H1 (cell line): ENCODE measurements around the gene SLIT3. TPM values are rescaled to one million over a fixed set of nuclear protein-coding genes. Genes with fewer than 3 reads are reported as not detected.

Experiments used
- CTCF ChIA-PET: fragments of 300-600 bp; sonication (Branson Sonifier 250); formaldehyde crosslinking; loops from one replicate; lab custom pipeline; 2021; ENCODE audit not compliant: partially characterized antibody; lab: Charles Lee
- POLR2A ChIA-PET: fragments of 300-600 bp; sonication (Branson Sonifier 250); formaldehyde crosslinking; loops from one replicate; lab custom pipeline; 2021; ENCODE audit warnings: inconsistent platforms; ENCODE audit not compliant: partially characterized antibody; lab: Charles Lee
- DNase-seq, 2 experiments: peaks; one replicate each; pipeline versions ENCODE4 v3.0.0 to v3.0.0-alpha.2; 2010 to 2022; ENCODE audit warnings: low spot score in 2 of 2, low read depth in 1 of 2, mixed read lengths in 1 of 2
- FAIRE-seq: peaks from 2 replicates; lab custom pipeline; 2011; peaks lifted over from hg19 to GRCh38; lab: Jason Lieb, UNC
- H2AFZ ChIP-seq: 2 replicates; pipeline ENCODE4 v1.8.1; 2012; ENCODE audit warnings: low read length, inconsistent platforms
- H2AK5ac ChIP-seq: 2 replicates; pipeline ENCODE4 v1.6.1; 2013; ENCODE audit warnings: low read depth, low read length
- H2BK120ac ChIP-seq: replicated peaks from 2 replicates; pipeline ENCODE3; 2013; ENCODE audit warnings: low read depth, low read length, inconsistent platforms
- H2BK12ac ChIP-seq: 2 replicates; pipeline ENCODE4 v1.6.1; 2013; ENCODE audit warnings: low read depth, low read length
- H2BK15ac ChIP-seq: 2 replicates; pipeline ENCODE4 v1.6.1; 2013; ENCODE audit warnings: low read length
- H2BK20ac ChIP-seq: 2 replicates; pipeline ENCODE4 v1.6.1; 2013; ENCODE audit warnings: low read length
- H2BK5ac ChIP-seq: 2 replicates; pipeline ENCODE4 v1.6.1; 2013; ENCODE audit warnings: low read depth, low read length
- H3K14ac ChIP-seq: 2 replicates; pipeline ENCODE4 v1.6.1; 2013; ENCODE audit warnings: inconsistent platforms; ENCODE audit not compliant: insufficient read length
- H3K18ac ChIP-seq: 2 replicates; pipeline ENCODE4 v1.6.1; 2013; ENCODE audit warnings: low read length; ENCODE audit errors: extremely low read depth
- H3K23ac ChIP-seq: 2 replicates; pipeline ENCODE4 v1.6.1; 2013; ENCODE audit warnings: inconsistent platforms; ENCODE audit not compliant: insufficient read length
- H3K23me2 ChIP-seq: 2 replicates; pipeline ENCODE4 v1.6.1; 2013; ENCODE audit warnings: low read depth, low read length
- H3K27ac ChIP-seq: 2 replicates; pipeline ENCODE4 v1.6.1; 2011; ENCODE audit warnings: low read depth, low read length, inconsistent platforms
- H3K27me3 ChIP-seq, 4 experiments: replicated peaks in 1 of 4; 1 replicate in 1 of 4; 2 replicates in 3 of 4; pipeline versions ENCODE4 v1.6.1 to v1.8.1; 2011 to 2013; ENCODE audit warnings: low read length in 3 of 4, mild to moderate bottlenecking in 3 of 4, inconsistent platforms in 2 of 4, mixed read lengths in 2 of 4, moderate library complexity in 1 of 4; ENCODE audit not compliant: control insufficient read depth in 3 of 4, insufficient read depth in 3 of 4; ENCODE audit errors: extremely low read depth in 1 of 4
- H3K36me3 ChIP-seq, 4 experiments: 2 replicates each; pipeline versions ENCODE4 v1.6.1 to v1.8.1; 2011 to 2013; ENCODE audit warnings: mild to moderate bottlenecking in 4 of 4, low read length in 3 of 4, moderate library complexity in 2 of 4, control low read depth in 1 of 4, inconsistent platforms in 1 of 4; ENCODE audit not compliant: insufficient read depth in 4 of 4, control insufficient read depth in 2 of 4
- H3K4ac ChIP-seq: replicated peaks from 2 replicates; pipeline ENCODE3; 2013; ENCODE audit warnings: low read length, low read depth, mixed read lengths, inconsistent platforms; ENCODE audit not compliant: insufficient read length
- H3K4me1 ChIP-seq, 4 experiments: replicated peaks in 1 of 4; 1 replicate in 1 of 4; 2 replicates in 3 of 4; pipeline versions ENCODE4 v1.6.1 to v1.8.1; 2011 to 2013; ENCODE audit warnings: low read length in 3 of 4, inconsistent platforms in 2 of 4, mixed read lengths in 1 of 4; ENCODE audit not compliant: insufficient read depth in 4 of 4, control insufficient read depth in 3 of 4
- H3K4me2 ChIP-seq, 2 experiments: 2 replicates each; pipeline versions ENCODE4 v1.6.1 to v1.8.1; 2011 to 2013; ENCODE audit warnings: low read depth in 2 of 2, low read length in 2 of 2, control low read depth in 1 of 2, inconsistent platforms in 1 of 2, mild to moderate bottlenecking in 1 of 2; ENCODE audit not compliant: insufficient read depth in 1 of 2
- H3K4me3 ChIP-seq, 4 experiments: fragments of 200-600, 300-600 bp in 1 of 4; sonication (generic), shearing (Covaris generic), sonication (Bioruptor Twin) in 1 of 4; 2 replicates each; pipeline versions ENCODE4 v1.5.1 to v1.8.1; 2011 to 2016; ENCODE audit warnings: low read length in 4 of 4, low read depth in 3 of 4, control low read depth in 2 of 4, inconsistent platforms in 2 of 4, mild to moderate bottlenecking in 2 of 4, mixed read lengths in 1 of 4, moderate library complexity in 1 of 4; ENCODE audit not compliant: insufficient read depth in 2 of 4; ENCODE audit errors: extremely low read depth in 1 of 4
- H3K56ac ChIP-seq: replicated peaks from 2 replicates; pipeline ENCODE3; 2013; ENCODE audit warnings: low read depth, mild to moderate bottlenecking, mixed read lengths, low read length, inconsistent platforms; ENCODE audit not compliant: insufficient read length
- H3K79me1 ChIP-seq: 2 replicates; pipeline ENCODE4 v1.6.1; 2013; ENCODE audit warnings: low read depth, low read length, control low read depth
- H3K79me2 ChIP-seq, 2 experiments: 2 replicates each; pipeline versions ENCODE4 v1.6.1 to v1.8.1; 2012 to 2013; ENCODE audit warnings: low read length in 2 of 2, mild to moderate bottlenecking in 2 of 2, inconsistent platforms in 1 of 2; ENCODE audit not compliant: insufficient read depth in 2 of 2, control insufficient read depth in 1 of 2
- H3K9ac ChIP-seq, 4 experiments: replicated peaks in 1 of 4; 1 replicate in 1 of 4; 2 replicates in 3 of 4; pipeline versions ENCODE4 v1.6.1 to v1.8.1; 2011 to 2013; ENCODE audit warnings: low read depth in 3 of 4, low read length in 3 of 4, control low read depth in 2 of 4, mild to moderate bottlenecking in 2 of 4, moderate library complexity in 2 of 4, inconsistent platforms in 1 of 4; ENCODE audit errors: extremely low read depth in 1 of 4
- H3K9me3 ChIP-seq, 2 experiments: 2 replicates each; pipeline versions ENCODE4 v1.6.1 to v1.8.1; 2012 to 2013; ENCODE audit warnings: mild to moderate bottlenecking in 2 of 2, moderate library complexity in 2 of 2, control low read depth in 1 of 2, inconsistent platforms in 1 of 2, low read depth in 1 of 2, low read length in 1 of 2, mixed read lengths in 1 of 2; ENCODE audit not compliant: insufficient read depth in 2 of 2
- H4K20me1 ChIP-seq, 2 experiments: replicated peaks in 1 of 2; 2 replicates each; pipeline versions ENCODE3 to v1.8.1; 2011 to 2013; ENCODE audit warnings: inconsistent platforms in 2 of 2, low read length in 2 of 2, mild to moderate bottlenecking in 1 of 2; ENCODE audit not compliant: insufficient read depth in 2 of 2, control insufficient read depth in 1 of 2
- H4K5ac ChIP-seq: 2 replicates; pipeline ENCODE4 v1.6.1; 2013; ENCODE audit warnings: low read length, low read depth, mixed read lengths, inconsistent platforms; ENCODE audit not compliant: insufficient read length
- H4K8ac ChIP-seq: 2 replicates; pipeline ENCODE4 v1.8.0; 2013; ENCODE audit warnings: mild to moderate bottlenecking, moderate library complexity, low read length, inconsistent platforms; ENCODE audit not compliant: insufficient read depth; ENCODE audit errors: extremely low read depth
- H4K91ac ChIP-seq: replicated peaks from 2 replicates; pipeline ENCODE3; 2013; ENCODE audit warnings: low read length, mixed read lengths, inconsistent platforms; ENCODE audit not compliant: insufficient read length
- BCL11A ChIP-seq, 2 experiments: IDR thresholded peaks; one replicate each; pipeline ENCODE4 v1.6.1; 2011; ENCODE audit warnings: low read depth in 2 of 2, low read length in 2 of 2, mild to moderate bottlenecking in 2 of 2
- BRCA1 ChIP-seq: IDR thresholded peaks from 2 replicates; pipeline ENCODE4 v1.6.1; 2012; ENCODE audit warnings: low read depth, low read length, improper control_type of control experiment
- CHD2 ChIP-seq: IDR thresholded peaks from 2 replicates; pipeline ENCODE4 v1.6.1; 2012; ENCODE audit warnings: low read length, improper control_type of control experiment
- EZH2 ChIP-seq: fragments of 200-600 bp; sonication (generic); IDR thresholded peaks from 2 replicates; pipeline ENCODE4 v1.7.1; 2012; ENCODE audit warnings: low read depth, mild to moderate bottlenecking, moderate library complexity, low read length, inconsistent platforms; ENCODE audit not compliant: severe bottlenecking
- KDM1A ChIP-seq: fragments of 200-600, 300-600 bp; sonication (generic); IDR thresholded peaks from 2 replicates; pipeline ENCODE4 v1.7.1; 2016; ENCODE audit warnings: mild to moderate bottlenecking, low read length, borderline replicate concordance
- MAX ChIP-seq: IDR thresholded peaks from 2 replicates; pipeline ENCODE4 v1.6.1; 2012; ENCODE audit warnings: inconsistent platforms
- NANOG ChIP-seq: IDR thresholded peaks from 2 replicates; pipeline ENCODE4 v1.6.1; 2011; ENCODE audit warnings: low read length, low read depth, mild to moderate bottlenecking, inconsistent platforms; ENCODE audit not compliant: insufficient read depth, poor library complexity, severe bottlenecking
- POLR2A ChIP-seq, 2 experiments: IDR thresholded peaks; 1 replicate in 1 of 2; 2 replicates in 1 of 2; pipeline ENCODE4 v1.6.1; 2011; ENCODE audit warnings: low read depth in 2 of 2, low read length in 2 of 2, mild to moderate bottlenecking in 2 of 2; ENCODE audit errors: control extremely low read depth in 1 of 2
- POU5F1 ChIP-seq: IDR thresholded peaks from 2 replicates; pipeline ENCODE4 v1.6.1; 2011; ENCODE audit warnings: low read depth, mild to moderate bottlenecking, low read length, moderate library complexity
- TBP ChIP-seq: IDR thresholded peaks from 2 replicates; pipeline ENCODE4 v1.6.1; 2011; ENCODE audit warnings: low read depth, low read length, improper control_type of control experiment
- TCF12 ChIP-seq: IDR thresholded peaks from 2 replicates; pipeline ENCODE4 v1.6.1; 2011; ENCODE audit warnings: low read depth, mild to moderate bottlenecking, low read length
- WGBS, 2 experiments: shearing (Covaris generic) in 1 of 2; methylation state at CpG; one replicate each; pipeline versions ENCODE4 v1.1.6 to v1.1.7; 2013 to 2015; ENCODE audit warnings: low lambda C conversion rate in 2 of 2, mixed read lengths in 2 of 2, inconsistent platforms in 1 of 2, low coverage in 1 of 2, missing lambda C conversion rate in 1 of 2; ENCODE audit not compliant: insufficient replicate concordance in 2 of 2, insufficient coverage in 1 of 2, insufficient read length in 1 of 2; ENCODE audit errors: extremely low coverage in 1 of 2, missing lambda C conversion rate in 1 of 2; 5-methylcytosine and 5-hydroxymethylcytosine counted together
- polyA plus RNA-seq, 7 experiments: library from polyadenylated mRNA; depleted of rRNA in 3 of 7; stranded (reverse) in 5 of 7; unstranded in 2 of 7; fragments of >200 nt in 5 of 7; fragments of 200-250 nt in 2 of 7; gene quantifications; 1 replicate in 5 of 7; 2 replicates in 1 of 7; 4 replicates in 1 of 7; pipeline versions ENCODE4 v1.2.1 to v1.2.3, GENCODE V29; 2011 to 2013; ENCODE audit warnings: missing spikeins in 2 of 7, mixed read lengths in 2 of 7
- total RNA-seq: library from RNA; stranded (reverse); fragmentation: NEBNext Ultra II Directional; extraction: Animal tissue kit (Norgen Biotek cat#: 25700); gene quantifications from 2 replicates; pipeline ENCODE4 v1.2.1, GENCODE V29; 2021

Gene SLIT3
- total and polyA plus RNA-seq, 2 of the 8 experiments (the other 6 are each of a cell fraction or from before 2014, with no cell fraction given), result 1.1 to 1.2 TPM

- Histone ChIP-seq H2AFZ (0 out of 2 replicates have a peak overlapping the region, but pooled peaks have one; percentile 24), H2BK20ac (no peak overlapping the region), H3K79me1 (no peaks in the 10 kb centered on the region), H2BK5ac (no peak overlapping the region), H2BK120ac (no peak overlapping the region), H4K91ac (no peak overlapping the region), H3K14ac (no peak overlapping the region), H4K5ac (no peak overlapping the region), H3K79me2 (no peaks in the 10 kb centered on the region), H4K8ac (no peak overlapping the region), H3K9ac (no peak overlapping the region), H3K9me3 (peaks cover 0 to 4% of the 10 kb centered on the region in 2 experiments; a peak in 1 of 4 replicates), H3K4ac (no peak overlapping the region), H2AK5ac (no peak overlapping the region), H3K4me3 (no peak overlapping the region), H4K20me1 (no peaks in the 10 kb centered on the region), H3K27me3 (no peaks in the 10 kb centered on the region), H3K23me2 (no peaks in the 10 kb centered on the region), H2BK12ac (no peak overlapping the region), H2BK15ac (no peak overlapping the region), H3K23ac (no peak overlapping the region), H3K4me1 (no peaks in the 10 kb centered on the region), H3K27ac (no peak overlapping the region), H3K56ac (no peak overlapping the region), H3K4me2 (no peak overlapping the region), H3K36me3 (no peaks in the 10 kb centered on the region), H3K18ac (no peak overlapping the region)
- TF ChIP-seq KDM1A, result no peak
- TF ChIP-seq TBP, result no peak
- no peak for TF ChIP-seq EZH2
- TF ChIP-seq POLR2A (IDR thresholded peaks at IDR 0.05; ENCODE audit: control extremely low read depth in 1 of 2, low read depth in 2 of 2, low read length in 2 of 2), result no peak
- no peak for TF ChIP-seq MAX
- no peak for TF ChIP-seq TCF12
- TF ChIP-seq CHD2, result no peak
- TF ChIP-seq BCL11A (IDR thresholded peaks at IDR 0.05; ENCODE audit: low read depth in 2 of 2, low read length in 2 of 2), result no peak
- no peak for TF ChIP-seq NANOG
- no peak for TF ChIP-seq POU5F1
- TF ChIP-seq BRCA1, result no peak
- ChIA-PET CTCF (interaction anchor here (0.6 to 1.8 kb wide), 6 partner anchors 12 to 138 kb away, joined by 3 to 5 read pairs (median 3); no protein-coding TSS in a partner anchor), POLR2A (interaction anchor here (1.6 kb wide), 1 partner anchor 59 kb away, joined by 4 read pairs; no protein-coding TSS in a partner anchor)
- WGBS, 2 experiments, result 91% methylated on average over 2 of the region's 2 CpGs; no CpG with 5 or more reads in 1 of the 2 experiments
- DNase-seq (no peak), FAIRE-seq (no peak)
Measured at GRCh38 chr5:168637281-168637680, 663.7 kb downstream of the SLIT3 start.
